ENCODE results near the gene GDF2.

The GDF2 gene

DNA sequence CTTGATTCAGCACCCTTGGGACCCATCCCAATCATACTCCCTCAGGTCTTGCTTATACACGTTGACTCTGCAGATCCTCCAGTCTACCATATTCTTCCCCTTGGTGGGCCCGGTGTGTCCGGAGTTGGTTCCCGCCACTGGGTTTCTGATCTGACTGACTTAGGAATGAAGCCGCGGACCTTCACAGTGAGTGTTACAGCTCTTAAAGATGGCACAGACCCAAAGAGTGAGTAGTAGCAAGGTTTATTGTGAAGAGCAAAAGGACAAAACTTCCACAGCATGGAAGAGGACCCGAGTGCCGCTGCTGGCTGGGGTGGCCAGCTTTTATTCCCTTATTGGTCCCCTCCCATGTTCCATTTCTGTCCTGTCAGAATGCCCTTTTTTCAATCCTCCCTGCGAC lies 28.2 kb upstream of the GDF2 start:
- DNase-seq: no peak

DNA sequence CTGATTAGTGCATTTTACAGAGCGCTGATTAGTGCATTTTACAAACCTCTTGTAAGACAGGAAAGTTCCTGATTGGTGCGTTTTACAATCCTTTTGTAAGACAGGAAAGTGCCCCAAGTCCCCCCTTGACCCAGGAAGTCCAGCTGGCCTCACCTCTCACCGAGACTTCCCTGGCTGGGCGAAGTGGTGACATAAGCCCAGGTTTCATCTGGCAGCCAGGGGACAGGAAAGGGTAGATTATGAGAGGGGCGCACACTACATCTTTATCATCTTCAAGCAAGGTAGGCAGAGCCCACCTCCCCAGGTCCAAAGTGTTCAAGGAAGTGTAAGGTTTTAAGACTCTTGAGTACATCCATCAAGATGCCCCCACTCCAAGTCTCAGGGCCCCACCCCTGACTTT lies 27.8 kb upstream of the GDF2 start:
- DNase-seq: no peak

DNA sequence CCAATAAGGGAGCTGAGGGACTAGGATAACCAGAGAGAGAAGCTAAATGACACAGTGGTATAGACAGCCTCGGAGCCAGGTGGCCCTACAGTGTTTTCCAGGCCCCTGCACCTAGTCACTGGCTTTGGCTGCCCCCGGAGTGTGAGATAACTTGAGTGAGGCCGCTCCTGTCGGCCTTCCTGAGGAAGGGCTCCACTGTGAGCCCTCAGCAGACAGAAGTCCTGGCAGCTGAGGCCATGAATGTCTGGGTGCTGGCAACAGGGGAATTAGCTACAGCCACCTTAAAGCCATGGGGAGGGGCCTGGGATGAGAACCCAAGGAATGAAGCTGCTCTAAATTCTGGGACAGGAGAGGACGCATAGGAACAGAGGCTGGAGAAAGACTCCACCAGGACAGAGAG lies 26.8 kb upstream of the GDF2 start:
- no peak for DNase-seq

DNA sequence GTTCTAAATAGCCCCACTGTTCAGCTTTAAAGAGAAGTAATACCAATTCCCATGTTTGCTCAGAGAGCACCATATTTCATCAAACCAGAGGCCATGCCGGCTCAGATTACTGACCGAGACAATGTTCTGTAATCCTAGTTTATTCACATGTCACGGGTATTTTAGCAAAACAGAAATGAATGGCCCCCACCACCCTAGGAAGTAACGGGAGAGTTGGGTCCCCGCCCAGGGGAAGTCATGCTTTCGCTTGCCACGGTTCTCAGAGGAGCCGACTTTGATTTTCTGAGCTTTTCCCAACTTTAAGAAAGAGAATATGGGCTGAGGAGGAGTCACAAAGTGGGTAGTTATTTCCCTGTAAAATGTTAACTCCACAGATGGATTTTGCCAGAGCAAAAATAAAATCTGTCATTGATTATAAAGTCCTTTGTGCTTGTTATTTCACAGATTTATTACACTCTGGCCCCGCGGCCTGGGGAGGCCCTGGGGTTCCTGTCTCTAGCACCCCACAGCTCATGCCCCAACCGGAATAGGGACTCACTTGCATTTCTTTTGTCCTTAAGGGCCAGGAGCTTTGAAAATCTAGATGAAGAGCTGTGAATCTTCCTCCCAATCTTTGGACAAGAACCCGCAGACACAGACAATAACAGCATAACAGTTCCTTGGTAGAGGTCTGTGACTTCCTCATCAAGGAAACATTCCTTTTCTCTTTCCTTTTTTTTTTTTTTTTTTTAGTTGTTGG lies 25.9 kb upstream of the GDF2 start:
- DNase-seq: no peak

DNA sequence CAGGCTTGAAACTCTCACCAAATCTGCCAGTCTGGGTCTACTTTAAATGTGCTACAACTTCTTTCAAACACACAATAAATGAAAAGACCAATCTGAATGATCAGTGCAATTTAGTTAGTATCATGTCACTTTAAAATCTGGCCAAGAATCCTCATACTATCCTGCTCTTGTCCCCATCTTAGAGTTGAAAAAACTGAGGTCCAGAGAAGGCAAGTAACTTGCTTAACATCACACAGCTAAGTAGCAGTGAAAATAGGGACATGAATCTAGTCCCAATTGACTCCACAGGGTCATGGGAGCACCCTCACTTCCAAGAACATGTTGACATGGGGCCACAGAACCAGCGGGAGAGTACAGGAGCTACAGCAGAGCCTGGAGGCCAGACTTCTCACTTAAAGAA lies 25.3 kb upstream of the GDF2 start:
- DNase-seq: no peak

DNA sequence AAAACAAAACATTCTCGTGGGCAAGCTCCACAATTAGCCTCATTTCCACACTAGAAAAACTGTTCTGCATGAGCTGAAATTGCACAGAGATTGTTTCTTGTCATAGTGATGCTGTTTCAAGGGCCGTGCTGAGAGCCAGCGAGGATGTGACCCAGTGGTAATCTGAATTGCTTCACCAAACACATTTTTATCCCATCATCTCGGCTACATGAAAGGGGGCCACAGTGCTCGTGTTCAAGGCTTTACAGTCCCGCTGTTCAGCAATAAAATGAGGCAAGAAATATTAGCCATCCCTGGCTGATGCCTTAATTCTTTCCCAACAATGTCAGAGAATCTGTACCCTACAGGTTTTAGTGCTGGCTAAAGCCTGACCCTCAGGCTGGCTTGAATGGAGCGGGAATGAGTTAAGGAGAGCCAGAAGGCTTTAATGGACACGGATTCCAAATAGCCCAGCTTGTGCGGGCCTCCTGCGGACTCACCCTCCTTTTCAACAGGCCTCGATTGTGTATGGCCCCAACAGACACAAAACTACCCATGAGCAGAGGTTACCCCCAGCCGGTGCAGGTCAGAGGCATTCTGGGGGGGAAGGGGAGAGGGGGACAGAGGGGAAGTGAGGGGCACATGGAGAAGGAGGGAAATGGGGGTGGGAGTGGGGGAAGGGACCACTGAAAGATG lies 24.3 kb upstream of the GDF2 start:
- no peak for DNase-seq

DNA sequence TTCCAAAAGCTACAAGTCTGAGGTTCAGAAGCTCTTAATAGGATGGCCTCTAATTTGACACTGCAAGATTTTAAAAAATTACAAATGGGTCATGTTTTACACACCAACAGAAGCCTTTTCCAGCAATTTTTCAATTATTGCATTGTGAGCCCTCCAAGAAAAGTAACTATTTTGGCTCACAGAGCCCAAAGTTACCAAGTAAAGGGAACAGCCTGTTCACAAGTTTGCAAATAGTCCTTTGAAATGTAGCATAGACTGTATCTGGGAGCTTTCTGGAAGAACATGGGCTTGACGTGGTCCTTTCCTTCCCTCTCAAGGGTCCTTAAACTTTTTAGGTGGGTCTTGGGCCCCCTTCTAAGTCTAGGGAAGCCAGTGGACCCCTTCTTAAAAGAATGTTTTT lies 23.5 kb upstream of the GDF2 start:
- no peak for DNase-seq

DNA sequence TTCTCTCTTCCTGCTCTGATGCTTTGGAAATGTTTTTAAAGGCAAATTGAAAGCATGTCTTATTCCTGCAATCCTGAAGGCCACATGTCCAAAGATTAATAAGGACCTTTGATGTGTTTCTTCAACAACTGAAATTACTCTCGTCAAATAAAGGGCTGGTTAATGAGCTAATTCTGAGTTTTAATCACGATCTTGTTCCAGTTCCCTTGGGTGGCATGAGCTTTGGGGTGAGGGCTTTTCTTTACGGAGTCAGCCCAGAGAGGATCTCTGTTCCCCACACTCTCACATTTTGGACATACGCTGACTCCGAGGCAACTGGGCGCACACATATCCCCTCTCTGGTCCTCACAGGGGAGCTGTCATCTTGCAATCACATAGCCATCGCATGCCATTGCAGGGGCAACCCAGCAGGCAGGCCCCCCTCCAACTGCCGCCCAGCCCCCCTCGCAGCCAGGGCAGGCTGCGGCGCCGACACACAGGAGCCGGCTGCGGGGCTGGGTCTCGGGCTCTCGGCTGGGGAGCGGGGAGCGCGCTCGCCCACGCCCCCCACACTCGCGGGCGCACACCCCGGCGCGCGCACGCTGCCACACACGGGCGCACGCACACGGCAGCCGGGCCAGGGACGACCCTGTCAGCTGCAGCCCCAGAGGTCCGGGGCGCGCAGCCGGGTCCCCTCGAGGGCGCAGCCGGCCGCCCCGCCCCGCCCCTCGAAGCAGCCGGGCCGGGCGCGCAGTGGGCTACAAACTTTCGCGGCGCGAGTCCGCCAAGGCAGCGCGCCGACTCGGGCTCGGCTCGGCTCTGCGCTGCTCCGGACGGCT lies 22.4 kb upstream of the GDF2 start, which contains the start of gene GDF10:
Gene GDF10, plus strand, starts transcription at position 587 of the 818 bp plus-strand sequence. CDS start 455 bp downstream, outside the sequence.
- DNase-seq: no peak

DNA sequence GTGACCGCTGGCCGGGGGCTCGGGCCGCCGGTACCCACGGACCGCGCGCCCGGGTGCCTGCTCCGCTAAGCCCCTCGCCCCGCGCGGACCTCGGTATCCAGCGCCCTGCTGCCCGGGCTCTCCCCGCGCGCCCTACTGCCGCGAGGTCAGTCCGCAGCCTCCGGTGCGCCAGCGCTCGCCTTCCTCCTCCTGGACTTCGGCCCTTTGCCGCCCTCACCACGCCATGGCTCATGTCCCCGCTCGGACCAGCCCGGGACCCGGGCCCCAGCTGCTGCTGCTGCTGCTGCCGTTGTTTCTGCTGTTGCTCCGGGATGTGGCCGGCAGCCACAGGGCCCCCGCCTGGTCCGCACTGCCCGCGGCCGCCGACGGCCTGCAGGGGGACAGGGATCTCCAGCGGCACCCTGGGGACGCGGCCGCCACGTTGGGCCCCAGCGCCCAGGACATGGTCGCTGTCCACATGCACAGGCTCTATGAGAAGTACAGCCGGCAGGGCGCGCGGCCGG lies 21.8 kb upstream of the GDF2 start:
- DNase-seq: no peak

DNA sequence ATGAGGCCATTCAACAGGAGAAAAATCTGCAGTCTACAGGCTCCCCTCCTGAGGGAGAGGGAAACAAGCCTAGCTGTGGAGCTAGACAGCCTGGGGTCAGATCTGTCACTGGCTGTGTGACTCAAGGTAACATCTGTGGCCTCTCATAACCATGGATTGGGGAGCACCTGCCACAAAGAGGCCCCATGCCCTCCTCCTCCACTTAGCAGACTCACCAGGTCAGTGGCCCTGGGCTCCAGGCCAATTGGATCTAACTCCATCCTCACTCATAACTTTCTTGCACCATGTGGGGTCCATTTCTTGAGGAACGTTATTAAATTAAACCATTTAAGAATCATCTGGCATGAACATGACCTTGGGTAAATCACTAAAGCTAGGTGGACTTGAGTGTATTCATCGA lies 20.4 kb upstream of the GDF2 start:
- no peak for DNase-seq

DNA sequence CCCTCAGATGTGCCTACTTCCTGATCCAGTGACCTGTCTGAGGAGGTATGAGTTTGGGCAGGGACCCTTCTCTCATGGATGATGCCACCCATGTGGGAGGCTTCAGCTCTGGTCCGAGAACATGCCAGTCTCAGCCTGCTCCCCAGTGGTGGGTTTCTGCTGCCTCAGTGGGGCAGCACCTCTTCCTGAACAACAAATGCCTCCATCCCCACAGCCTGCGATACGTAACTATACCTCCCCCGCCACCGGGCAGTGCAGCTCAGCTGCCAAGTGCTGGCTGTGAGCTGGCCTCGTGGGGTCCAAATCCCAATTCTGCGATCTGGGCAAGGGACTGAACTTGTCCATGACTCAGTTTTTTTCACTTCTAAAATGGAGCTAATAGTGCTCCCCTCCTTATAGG lies 19.1 kb upstream of the GDF2 start:
- DNase-seq: no peak

DNA sequence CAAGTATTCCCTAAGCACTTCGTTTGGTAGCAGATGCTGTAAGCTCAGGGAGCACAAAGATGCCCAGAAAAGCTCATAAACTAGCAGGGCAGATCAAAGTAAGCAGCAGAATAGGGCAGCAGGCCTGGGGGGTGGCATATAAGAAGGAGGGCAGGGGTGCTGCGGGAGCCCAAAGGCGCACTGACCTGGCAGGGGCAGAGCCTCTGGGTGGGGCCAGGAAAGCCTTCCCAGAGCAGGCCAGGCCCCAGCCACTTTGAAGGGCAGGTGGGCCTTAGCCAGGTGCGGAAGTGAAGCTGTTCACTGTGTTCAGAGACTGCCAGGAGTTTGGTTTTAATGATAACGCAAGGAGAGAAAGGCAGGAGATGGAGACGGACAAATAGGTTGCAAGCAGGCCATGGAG lies 18.4 kb upstream of the GDF2 start:
- DNase-seq: no peak

DNA sequence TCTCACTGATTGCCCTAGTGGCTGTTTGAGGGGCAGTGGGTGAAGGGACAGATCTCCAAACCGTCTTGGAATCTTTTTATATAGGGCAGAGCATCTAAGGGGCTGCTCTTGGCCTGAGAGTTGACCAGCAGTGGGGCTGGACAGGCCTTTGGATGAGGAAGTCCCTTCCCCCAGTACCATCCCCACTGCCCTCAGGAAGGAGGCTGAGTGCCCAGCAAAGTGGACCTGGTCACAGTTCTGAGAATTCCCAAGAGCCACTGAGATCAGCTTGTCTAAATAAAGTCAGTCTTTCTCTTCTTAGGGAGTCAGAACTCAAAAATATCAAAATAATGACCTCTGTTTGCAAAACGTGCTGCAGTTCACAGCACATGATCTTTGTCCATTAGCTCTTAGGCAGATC lies 16.7 kb upstream of the GDF2 start:
- DNase-seq: no peak

DNA sequence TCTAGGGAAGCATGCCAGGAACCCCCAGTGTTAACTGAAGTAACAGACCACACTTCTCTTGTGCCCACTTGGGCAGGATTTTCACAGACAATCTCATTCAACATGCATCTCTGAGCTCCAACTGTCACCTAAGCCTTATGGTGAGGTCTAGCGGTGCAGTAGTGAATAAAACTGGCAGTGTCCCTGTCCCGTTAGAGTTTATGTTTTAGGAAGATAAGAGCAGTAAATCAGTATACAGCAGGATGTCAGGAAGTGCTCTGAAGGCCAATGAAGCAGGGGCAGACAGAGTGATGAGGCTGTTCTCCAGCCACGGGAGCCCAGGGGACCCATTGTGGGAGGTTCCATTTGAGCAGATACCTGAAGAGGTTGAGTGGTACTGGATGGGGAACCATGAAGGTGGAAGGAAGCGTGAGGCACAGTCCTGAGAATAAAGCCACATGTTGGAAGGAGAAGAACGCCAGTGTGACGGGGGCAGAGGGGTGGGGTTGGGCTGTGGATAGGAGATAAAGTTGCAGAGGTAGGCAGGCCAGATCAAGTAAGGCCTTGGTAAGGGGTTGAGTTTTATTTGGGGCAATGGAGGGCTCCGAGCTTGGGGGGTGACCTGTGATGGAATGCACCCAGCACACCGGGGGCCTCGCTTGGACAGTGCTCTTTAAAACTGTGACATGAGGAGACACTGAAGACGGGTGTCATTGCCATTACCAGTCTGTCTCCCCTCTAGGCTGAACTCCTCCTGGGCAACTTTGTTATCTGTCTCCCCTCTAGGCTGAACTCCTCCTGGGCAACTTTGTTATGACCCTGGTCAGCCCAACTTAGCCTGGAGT lies 15.7 kb upstream of the GDF2 start:
- no peak for DNase-seq

DNA sequence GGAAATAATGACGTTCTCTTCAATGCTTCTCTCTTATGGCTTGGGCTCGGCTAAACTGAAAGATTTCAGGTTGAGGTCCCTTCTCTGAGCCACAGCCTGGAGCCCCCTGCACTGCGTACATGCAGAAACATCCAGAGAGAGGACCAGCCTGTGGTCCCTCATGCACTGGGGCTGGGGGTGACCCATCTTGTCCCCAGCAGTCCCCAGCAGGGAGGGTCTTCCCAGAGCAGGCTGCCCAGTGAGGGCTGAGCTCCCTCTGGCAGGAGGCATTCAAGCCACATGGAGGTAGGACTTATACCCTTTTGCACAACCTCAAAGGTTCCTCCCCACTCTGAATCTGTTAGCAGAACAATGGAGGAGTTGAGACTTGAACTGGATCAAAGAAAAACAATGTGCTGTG lies 14.9 kb upstream of the GDF2 start:
- DNase-seq: no peak

DNA sequence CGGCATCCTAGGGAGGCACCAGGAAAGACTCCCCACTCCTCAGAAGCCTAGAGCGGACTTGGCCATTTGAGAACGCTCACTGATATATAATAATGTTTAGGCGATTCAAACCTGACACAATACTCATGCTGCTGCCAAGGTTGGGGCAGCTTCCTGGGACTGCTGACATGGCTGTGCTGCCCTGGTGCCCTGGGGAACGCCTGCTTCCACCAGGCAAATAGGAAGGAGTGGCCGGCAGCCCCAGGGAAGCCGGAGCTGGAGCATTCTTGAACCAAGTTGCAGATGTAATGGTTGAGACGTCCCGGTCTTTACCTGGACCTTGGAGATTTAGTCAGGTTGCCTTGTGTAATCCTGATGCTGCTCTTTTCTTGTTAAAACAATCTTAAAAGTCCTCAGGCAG lies 13.5 kb upstream of the GDF2 start:
- DNase-seq: no peak

DNA sequence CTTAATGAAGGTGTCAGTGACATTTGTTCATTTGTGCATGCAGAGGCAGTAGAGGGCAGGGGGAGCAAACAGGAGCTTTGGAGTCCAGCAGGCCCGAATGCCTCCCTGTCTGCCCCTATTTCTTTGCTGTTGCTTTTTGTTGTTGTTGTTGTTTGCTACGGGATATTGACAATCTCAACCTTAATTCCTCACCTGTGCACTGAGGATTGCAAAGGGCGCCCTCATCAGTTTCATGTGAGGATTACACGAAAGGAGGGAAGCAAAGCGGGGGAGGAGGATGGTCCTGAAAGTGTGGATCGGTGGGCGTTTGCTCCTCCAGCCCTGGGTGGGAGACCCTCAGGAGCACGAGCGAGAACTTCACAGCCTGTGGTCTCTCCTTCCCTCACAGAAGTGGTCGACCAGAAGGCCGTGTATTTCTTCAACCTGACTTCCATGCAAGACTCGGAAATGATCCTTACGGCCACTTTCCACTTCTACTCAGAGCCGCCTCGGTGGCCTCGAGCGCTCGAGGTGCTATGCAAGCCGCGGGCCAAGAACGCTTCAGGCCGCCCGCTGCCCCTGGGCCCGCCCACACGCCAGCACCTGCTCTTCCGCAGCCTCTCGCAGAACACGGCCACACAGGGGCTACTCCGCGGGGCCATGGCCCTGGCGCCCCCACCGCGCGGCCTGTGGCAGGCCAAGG lies 12.7 kb upstream of the GDF2 start:
- no peak for DNase-seq

DNA sequence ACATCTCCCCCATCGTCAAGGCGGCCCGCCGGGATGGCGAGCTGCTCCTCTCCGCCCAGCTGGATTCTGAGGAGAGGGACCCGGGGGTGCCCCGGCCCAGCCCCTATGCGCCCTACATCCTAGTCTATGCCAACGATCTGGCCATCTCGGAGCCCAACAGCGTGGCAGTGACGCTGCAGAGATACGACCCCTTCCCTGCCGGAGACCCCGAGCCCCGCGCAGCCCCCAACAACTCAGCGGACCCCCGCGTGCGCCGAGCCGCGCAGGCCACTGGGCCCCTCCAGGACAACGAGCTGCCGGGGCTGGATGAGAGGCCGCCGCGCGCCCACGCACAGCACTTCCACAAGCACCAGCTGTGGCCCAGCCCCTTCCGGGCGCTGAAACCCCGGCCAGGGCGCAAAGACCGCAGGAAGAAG lies 12.2 kb upstream of the GDF2 start:
- DNase-seq: no peak

DNA sequence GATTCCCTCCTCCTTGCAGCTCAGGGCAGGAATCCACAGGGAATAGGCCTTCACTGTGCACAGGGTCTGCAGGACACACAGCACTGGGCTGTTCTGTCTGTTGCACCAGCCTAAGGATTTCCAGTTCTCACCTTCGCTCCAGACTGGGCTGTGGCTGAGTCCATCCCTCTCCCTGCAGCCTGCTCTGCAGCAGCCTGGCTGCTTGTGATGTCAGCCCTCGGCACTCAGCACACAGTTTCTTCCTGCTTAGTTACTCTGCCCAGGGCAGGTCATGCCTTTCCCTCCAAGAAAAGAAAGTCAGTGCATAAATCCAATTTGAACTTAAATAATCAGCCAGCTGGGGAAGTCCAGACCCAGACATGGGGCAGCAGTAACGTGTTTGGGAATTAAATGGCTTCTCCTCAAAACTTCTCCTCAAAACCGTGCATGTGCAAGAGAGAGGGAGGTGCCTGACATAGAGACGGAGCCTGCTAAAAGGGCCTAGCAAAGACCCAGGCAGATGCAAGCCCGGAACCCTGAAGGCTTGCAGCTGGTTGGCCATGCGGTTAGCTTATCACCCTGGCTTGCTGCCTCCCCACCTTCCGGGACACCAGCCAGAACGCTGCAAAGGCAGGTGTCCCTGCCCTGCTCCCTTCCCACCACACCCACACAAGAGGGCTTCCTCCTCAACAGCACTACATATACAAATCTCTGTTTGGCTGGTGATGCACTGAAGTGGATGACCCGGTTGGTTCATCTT lies 10.9 kb upstream of the GDF2 start:
- peak; percentile 40 for DNase-seq

DNA sequence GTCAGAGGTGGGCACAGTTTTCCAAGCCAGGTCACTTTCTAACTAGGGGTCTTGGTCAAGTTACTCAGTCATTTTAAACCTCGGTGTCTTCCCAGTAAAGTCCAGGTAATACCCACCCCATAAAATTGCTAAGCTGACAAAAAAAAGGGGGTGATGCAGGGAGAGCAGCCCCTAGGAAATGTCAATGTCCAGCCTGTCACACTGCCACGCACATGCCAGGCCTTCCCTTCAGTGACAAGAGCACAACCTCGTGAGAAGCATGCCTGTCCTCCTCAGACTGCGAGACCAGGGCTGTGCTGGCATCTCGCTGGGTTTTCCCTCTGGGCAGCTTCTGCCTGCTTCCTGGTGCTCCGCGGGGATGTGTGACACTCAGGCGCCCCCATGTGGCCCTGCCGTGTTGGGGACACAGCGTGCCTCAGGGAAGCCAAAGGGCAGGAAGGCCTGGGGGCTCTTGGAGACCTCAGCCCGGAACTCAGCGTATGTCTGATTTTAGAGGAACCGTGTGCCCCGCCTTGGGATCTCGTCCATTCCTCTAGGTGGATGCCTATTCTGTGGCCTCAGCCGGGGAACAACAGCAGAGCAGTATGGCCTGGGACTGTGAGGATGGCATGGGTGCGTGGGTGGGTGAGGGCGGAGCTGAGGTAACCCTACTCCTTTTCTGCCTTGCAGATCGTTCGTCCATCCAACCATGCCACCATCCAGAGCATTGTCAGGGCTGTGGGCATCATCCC lies 10.2 kb upstream of the GDF2 start:
- DNase-seq: peak; percentile 68

DNA sequence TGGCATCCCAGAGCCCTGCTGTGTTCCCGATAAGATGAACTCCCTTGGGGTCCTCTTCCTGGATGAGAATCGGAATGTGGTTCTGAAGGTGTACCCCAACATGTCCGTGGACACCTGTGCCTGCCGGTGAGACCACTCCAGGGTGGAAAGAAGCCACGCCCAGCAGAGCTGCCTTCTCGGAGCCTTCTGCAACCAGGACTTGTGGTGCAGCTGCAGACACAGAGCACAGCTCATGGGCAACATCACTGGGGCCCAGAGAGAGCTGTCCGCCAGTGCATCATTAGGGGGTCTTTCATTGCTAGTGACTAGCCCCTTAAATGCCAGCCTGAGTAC lies 9.6 kb upstream of the GDF2 start:
- DNase-seq: no peak

Measured in NCI-H345 (cell line).